Measurements from ENCODE around the gene MIA2.
"Not testable (repeated sequence)": the region's sequence is repeated elsewhere in the genome, so short reads cannot be mapped to it uniquely, and the experiment has no call there.

- TF ChIP-seq CTCF (IDR thresholded peaks at IDR 0.05); POLR2AphosphoS5 (IDR thresholded peaks at IDR 0.05; ENCODE audit: low read depth, low read length); JUND (IDR thresholded peaks at IDR 0.05); REST (IDR thresholded peaks at IDR 0.05; ENCODE audit: low read depth, low read length); PBX3 (IDR thresholded peaks at IDR 0.05); YY1 (IDR thresholded peaks at IDR 0.05; ENCODE audit: low read depth); RXRA (IDR thresholded peaks at IDR 0.05; ENCODE audit: borderline replicate concordance, low read depth); RAD21 (IDR thresholded peaks at IDR 0.05; ENCODE audit: low read length); USF1 (IDR thresholded peaks at IDR 0.05; ENCODE audit: borderline replicate concordance, low read depth); CHD2 (IDR thresholded peaks at IDR 0.05; ENCODE audit: low read length, partially characterized antibody); MAX (IDR thresholded peaks at IDR 0.05; ENCODE audit: low read depth); NRF1 (IDR thresholded peaks at IDR 0.05; ENCODE audit: low read depth, low read length); GATA2 (CRISPR knock-in tag; IDR thresholded peaks at IDR 0.05); MXI1 (IDR thresholded peaks at IDR 0.05; ENCODE audit: low read depth, low read length): not testable (repeated sequence)
Measured at GRCh38 chr14:39260161-39260560, 26.4 kb downstream of the MIA2 start.
